Measurements from ENCODE around the gene CCT6B. TPM values are rescaled to one million over a fixed set of nuclear protein-coding genes. Genes with fewer than 3 reads are reported as not detected.

The CCT6B gene
- total RNA-seq, 2 donors from 2014 or later = 0.67 to 2.3 TPM

DNA sequence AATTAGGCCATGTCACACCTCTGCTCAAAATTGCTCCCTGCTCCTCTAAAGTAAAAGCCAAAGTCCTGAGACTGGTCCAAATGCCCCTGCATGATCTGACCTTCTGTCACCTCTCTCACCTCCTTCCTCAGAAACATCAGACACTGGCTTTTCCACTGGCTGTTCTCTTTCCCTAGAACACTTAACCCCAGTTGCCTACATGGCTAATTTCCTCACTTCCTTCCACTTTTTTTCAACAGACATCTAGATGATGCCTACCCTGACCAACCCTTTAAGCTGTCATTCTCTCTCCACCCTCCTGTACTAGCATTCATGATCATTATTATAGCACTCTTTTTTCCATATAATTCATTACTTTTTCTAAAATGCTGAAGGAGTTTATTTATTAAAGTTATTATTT lies 31.0 kb downstream of the CCT6B start:
- no peaks in the 10 kb centered on the region for H3K4me1 ChIP-seq
- intact Hi-C loops (cut with DNase I) = no loop called here
- no peak overlapping the region for H3K27ac ChIP-seq
- no peak for DNase-seq
- TF ChIP-seq, protein P1, sequence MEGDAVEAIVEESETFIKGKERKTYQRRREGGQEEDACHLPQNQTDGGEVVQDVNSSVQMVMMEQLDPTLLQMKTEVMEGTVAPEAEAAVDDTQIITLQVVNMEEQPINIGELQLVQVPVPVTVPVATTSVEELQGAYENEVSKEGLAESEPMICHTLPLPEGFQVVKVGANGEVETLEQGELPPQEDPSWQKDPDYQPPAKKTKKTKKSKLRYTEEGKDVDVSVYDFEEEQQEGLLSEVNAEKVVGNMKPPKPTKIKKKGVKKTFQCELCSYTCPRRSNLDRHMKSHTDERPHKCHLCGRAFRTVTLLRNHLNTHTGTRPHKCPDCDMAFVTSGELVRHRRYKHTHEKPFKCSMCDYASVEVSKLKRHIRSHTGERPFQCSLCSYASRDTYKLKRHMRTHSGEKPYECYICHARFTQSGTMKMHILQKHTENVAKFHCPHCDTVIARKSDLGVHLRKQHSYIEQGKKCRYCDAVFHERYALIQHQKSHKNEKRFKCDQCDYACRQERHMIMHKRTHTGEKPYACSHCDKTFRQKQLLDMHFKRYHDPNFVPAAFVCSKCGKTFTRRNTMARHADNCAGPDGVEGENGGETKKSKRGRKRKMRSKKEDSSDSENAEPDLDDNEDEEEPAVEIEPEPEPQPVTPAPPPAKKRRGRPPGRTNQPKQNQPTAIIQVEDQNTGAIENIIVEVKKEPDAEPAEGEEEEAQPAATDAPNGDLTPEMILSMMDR (IDR thresholded peaks at IDR 0.05) = no peak
- no peak overlapping the region for H3K9ac ChIP-seq (ENCODE audit: low read depth in 2 of 2, low read length in 2 of 2)
- H3K4me3 ChIP-seq = no peak overlapping the region
- no peaks in the 10 kb centered on the region for H3K36me3 ChIP-seq
- H3K9me3 ChIP-seq = no peaks in the 10 kb centered on the region
- no peaks in the 10 kb centered on the region for H3K27me3 ChIP-seq

DNA sequence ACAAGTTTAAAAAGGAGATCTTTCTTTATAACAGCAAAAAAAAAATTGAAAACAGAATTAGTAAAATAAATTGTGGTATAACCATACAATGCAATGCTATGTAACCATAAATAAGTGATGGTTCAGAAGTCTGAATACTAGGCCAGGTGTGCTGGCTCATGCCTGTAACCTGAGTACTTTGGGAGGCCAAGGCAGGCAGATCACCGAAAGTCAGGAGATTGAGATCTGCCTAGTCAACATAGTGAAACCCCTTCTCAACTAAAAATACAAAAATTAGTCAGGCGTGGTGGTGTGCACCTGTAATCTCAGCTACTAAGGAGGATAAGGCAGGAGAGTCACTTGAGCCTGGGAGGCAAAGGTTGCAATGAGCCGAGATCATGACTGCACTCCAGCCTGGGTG lies 34.6 kb downstream of the CCT6B start:
- no peaks in the 10 kb centered on the region for H3K4me1 ChIP-seq
- no peak overlapping the region for H3K9ac ChIP-seq (ENCODE audit: low read depth in 2 of 2, low read length in 2 of 2)
- intact Hi-C loops (cut with DNase I) = no loop called here
- no peaks in the 10 kb centered on the region for H3K9me3 ChIP-seq
- no peak overlapping the region for H3K27ac ChIP-seq
- H3K27me3 ChIP-seq = no peaks in the 10 kb centered on the region
- TF ChIP-seq, protein P1 (IDR thresholded peaks at IDR 0.05) = no peak
- H3K4me3 ChIP-seq = no peak overlapping the region
- no peak for DNase-seq
- H3K36me3 ChIP-seq = no peaks in the 10 kb centered on the region

DNA sequence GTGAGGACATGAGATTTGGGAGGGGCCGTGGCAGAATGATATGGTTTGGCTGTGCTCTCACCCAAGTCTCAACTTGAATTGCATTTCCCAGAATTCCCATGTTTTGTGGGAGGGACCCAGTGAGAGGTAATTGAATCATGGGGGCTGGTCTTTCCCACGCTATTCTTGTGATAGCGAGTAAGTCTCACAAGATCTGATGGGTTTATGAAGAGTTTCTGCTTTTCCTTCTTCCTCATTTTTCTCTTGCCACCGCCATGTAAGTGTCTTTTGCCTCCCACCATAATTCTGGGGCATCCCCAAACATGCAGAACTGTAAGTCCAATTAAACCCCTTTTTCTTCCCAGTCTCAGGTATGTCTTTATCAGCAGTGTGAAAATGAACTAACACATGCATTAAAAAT lies 40.6 kb downstream of the CCT6B start:
- Histone ChIP-seq H3K4me3 (no peak overlapping the region), H3K36me3 (no peaks in the 10 kb centered on the region), H3K9ac (ENCODE audit: low read depth in 2 of 2, low read length in 2 of 2) (no peak overlapping the region), H3K27ac (no peak overlapping the region), H3K9me3 (no peaks in the 10 kb centered on the region), H3K4me1 (no peaks in the 10 kb centered on the region), H3K27me3 (no peaks in the 10 kb centered on the region)
- DNase-seq = no peak
- TF ChIP-seq, protein P1 (IDR thresholded peaks at IDR 0.05) = no peak
- intact Hi-C loops (cut with DNase I) = no loop called here

DNA sequence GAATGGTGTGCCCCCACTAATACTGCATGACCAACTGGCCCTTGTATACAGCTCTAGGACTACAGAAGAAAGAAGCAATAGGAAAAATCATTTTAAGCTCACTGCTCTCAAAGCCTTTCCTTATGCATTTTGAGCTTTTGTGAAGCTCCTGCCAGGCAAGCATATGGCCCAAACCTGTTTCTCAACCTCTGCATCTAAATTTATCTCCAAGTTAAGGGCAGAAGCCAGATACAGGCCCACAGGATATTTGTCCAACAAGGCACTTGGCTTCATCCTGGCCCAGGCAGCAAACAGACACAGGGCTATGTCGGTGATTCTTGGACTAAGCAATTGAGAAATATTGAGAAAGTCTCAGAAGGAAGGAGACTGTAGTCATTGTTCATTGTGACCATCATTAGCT lies 43.9 kb downstream of the CCT6B start:
- H3K9ac ChIP-seq (ENCODE audit: low read depth in 2 of 2, low read length in 2 of 2) = no peak overlapping the region
- no peaks in the 10 kb centered on the region for H3K36me3 ChIP-seq
- TF ChIP-seq, protein P1 (IDR thresholded peaks at IDR 0.05) = no peak
- no peak overlapping the region for H3K27ac ChIP-seq
- no peaks in the 10 kb centered on the region for H3K27me3 ChIP-seq
- intact Hi-C loops (cut with DNase I) = no loop called here
- no peaks in the 10 kb centered on the region for H3K4me1 ChIP-seq
- DNase-seq = no peak
- no peak overlapping the region for H3K4me3 ChIP-seq
- H3K9me3 ChIP-seq = no peaks in the 10 kb centered on the region

DNA sequence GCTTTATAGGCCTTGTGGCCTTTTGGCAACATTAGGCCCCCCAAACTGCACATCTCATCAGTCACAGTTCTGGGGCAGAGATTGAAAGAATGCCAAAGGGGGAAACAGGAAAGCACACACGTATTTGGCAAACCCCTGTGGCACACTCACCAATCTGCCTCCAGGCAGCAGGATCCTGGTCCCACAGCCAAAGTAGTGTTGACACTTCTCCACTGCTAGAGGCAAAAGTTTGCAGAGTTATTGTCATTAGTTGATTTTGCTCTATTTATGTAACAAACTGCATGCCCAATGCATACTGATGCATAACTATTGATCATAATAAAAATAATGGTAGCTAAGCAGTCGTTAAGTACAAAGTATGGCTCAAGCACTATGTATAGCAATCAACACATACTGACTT lies 45.1 kb downstream of the CCT6B start:
- DNase-seq = no peak
- H3K27me3 ChIP-seq = no peaks in the 10 kb centered on the region
- H3K9ac ChIP-seq (ENCODE audit: low read depth in 2 of 2, low read length in 2 of 2) = no peak overlapping the region
- H3K36me3 ChIP-seq = no peaks in the 10 kb centered on the region
- no peak overlapping the region for H3K27ac ChIP-seq
- H3K9me3 ChIP-seq = no peaks in the 10 kb centered on the region
- no peaks in the 10 kb centered on the region for H3K4me1 ChIP-seq
- no peak overlapping the region for H3K4me3 ChIP-seq
- intact Hi-C loops (cut with DNase I) = no loop called here
- TF ChIP-seq, protein P1 (IDR thresholded peaks at IDR 0.05) = no peak

DNA sequence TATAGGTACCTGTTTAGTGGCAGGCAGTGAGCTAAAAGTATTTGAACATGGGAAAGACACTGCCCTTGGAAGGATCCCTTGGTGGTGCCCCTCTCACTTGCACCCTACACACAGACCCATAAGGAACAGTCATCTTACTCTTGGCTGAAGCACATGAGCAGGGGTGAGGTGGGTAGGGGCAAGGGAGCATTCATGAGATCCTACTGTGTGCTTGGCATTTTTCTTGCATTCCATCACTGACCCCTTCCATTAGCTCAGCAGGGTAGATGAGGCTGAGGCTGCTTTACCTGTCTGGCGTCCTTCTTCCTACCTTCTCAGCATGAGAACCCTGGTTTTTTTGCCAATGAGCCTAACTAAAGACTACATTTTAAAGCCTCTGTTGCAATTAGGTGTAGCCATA lies 48.3 kb downstream of the CCT6B start:
- no peaks in the 10 kb centered on the region for H3K4me1 ChIP-seq
- H3K27ac ChIP-seq = no peak overlapping the region
- TF ChIP-seq, protein P1 (IDR thresholded peaks at IDR 0.05) = no peak
- no peak for DNase-seq
- H3K36me3 ChIP-seq = no peaks in the 10 kb centered on the region
- H3K27me3 ChIP-seq = no peaks in the 10 kb centered on the region
- intact Hi-C loops (cut with DNase I) = no loop called here
- H3K9me3 ChIP-seq = no peaks in the 10 kb centered on the region
- H3K9ac ChIP-seq (ENCODE audit: low read depth in 2 of 2, low read length in 2 of 2) = no peak overlapping the region
- no peak overlapping the region for H3K4me3 ChIP-seq
